Keratinocyte (primary cell): ENCODE results near the gene FCRL5. TPM values are rescaled to one million over a fixed set of nuclear protein-coding genes. Genes with fewer than 3 reads are reported as not detected.

Experiments used
- DNase-seq: peaks from one replicate; pipeline ENCODE4 v3.0.0-alpha.2; 2011; ENCODE audit warnings: low read depth, missing footprints, low spot score
- FAIRE-seq: peaks from 2 replicates; lab custom pipeline; 2011; peaks lifted over from hg19 to GRCh38; lab: Jason Lieb, UNC
- H2AFZ ChIP-seq: 2 replicates; pipeline ENCODE4 v1.6.0; 2012; ENCODE audit warnings: low read length, control low read depth, inconsistent platforms; ENCODE audit not compliant: control insufficient read depth
- H3K27ac ChIP-seq: 2 replicates; pipeline ENCODE4 v1.5.1; 2011; ENCODE audit warnings: low read length; ENCODE audit not compliant: control insufficient read depth, insufficient read depth
- H3K27me3 ChIP-seq: 3 replicates; pipeline ENCODE4 v1.6.0; 2011; ENCODE audit warnings: low read length; ENCODE audit not compliant: control insufficient read depth, insufficient read depth; ENCODE audit errors: extremely low read depth
- H3K36me3 ChIP-seq, 2 experiments: 2 replicates in 1 of 2; 3 replicates in 1 of 2; pipeline ENCODE4 v1.5.1; 2011; ENCODE audit warnings: low read length in 2 of 2, mild to moderate bottlenecking in 1 of 2; ENCODE audit not compliant: control insufficient read depth in 2 of 2, insufficient read depth in 2 of 2; ENCODE audit errors: extremely low read depth in 1 of 2
- H3K4me1 ChIP-seq: 3 replicates; pipeline ENCODE4 v1.5.1; 2011; ENCODE audit warnings: low read length; ENCODE audit not compliant: control insufficient read depth, insufficient read depth; ENCODE audit errors: extremely low read depth
- H3K4me2 ChIP-seq: 3 replicates; pipeline ENCODE4 v1.6.0; 2011; ENCODE audit warnings: low read depth, low read length; ENCODE audit not compliant: control insufficient read depth, insufficient read depth; ENCODE audit errors: extremely low read depth
- H3K4me3 ChIP-seq, 3 experiments: fragments of 200-600 bp in 1 of 3; sonication (generic) in 1 of 3; 2 replicates in 2 of 3; 3 replicates in 1 of 3; pipeline ENCODE4 v1.5.1; 2011 to 2016; ENCODE audit warnings: low read length in 3 of 3, mild to moderate bottlenecking in 3 of 3, control low read depth in 2 of 3, inconsistent platforms in 1 of 3, low read depth in 1 of 3, mixed read lengths in 1 of 3, mixed run types in 1 of 3, moderate library complexity in 1 of 3; ENCODE audit not compliant: control insufficient read depth in 2 of 3, insufficient read depth in 2 of 3; ENCODE audit errors: extremely low read depth in 1 of 3
- H3K79me2 ChIP-seq: 2 replicates; pipeline ENCODE4 v1.6.0; 2012; ENCODE audit warnings: low read length; ENCODE audit not compliant: control insufficient read depth, insufficient read depth
- H3K9ac ChIP-seq: 3 replicates; pipeline ENCODE4 v1.6.0; 2011; ENCODE audit warnings: low read length; ENCODE audit not compliant: control insufficient read depth, insufficient read depth; ENCODE audit errors: extremely low read depth
- H3K9me1 ChIP-seq: 3 replicates; pipeline ENCODE4 v1.6.0; 2011; ENCODE audit warnings: low read length; ENCODE audit not compliant: control insufficient read depth, insufficient read depth; ENCODE audit errors: extremely low read depth
- H3K9me3 ChIP-seq: 2 replicates; pipeline ENCODE4 v1.5.1; 2012; ENCODE audit warnings: low read depth, low read length; ENCODE audit not compliant: control insufficient read depth
- H4K20me1 ChIP-seq: 3 replicates; pipeline ENCODE4 v1.6.0; 2011; ENCODE audit warnings: low read length; ENCODE audit not compliant: control insufficient read depth, insufficient read depth; ENCODE audit errors: extremely low read depth
- CTCF ChIP-seq, 3 experiments: IDR thresholded peaks in 1 of 3; conservative IDR thresholded peaks in 1 of 3; optimal IDR thresholded peaks in 1 of 3; 2 replicates in 2 of 3; 3 replicates in 1 of 3; pipeline versions ENCODE3 to v1.5.1; 2011; ENCODE audit warnings: low read length in 3 of 3, mild to moderate bottlenecking in 3 of 3, moderate library complexity in 2 of 3, control low read depth in 1 of 3, inconsistent platforms in 1 of 3; ENCODE audit not compliant: insufficient read depth in 2 of 3; ENCODE audit errors: extremely low read depth in 1 of 3
- EZH2 ChIP-seq: IDR thresholded peaks from one replicate; pipeline ENCODE4 v1.6.1; 2012; ENCODE audit warnings: inconsistent platforms, mild to moderate bottlenecking, low read length, moderate library complexity
- dilution Hi-C: fragments of 300-500 bp; cut with MboI; formaldehyde crosslinking; loops from one replicate; pipeline ENCODE4 v1.7.0; 2020; ENCODE audit warnings: low sequenced_read_pairs; ENCODE audit not compliant: extremely low pct_ligation_motif_present
- polyA plus RNA-seq, 5 experiments: library from polyadenylated mRNA; depleted of rRNA in 3 of 5; stranded (reverse) in 3 of 5; stranded (forward) in 1 of 5; unstranded in 1 of 5; fragments of >200 nt; gene quantifications; 1 replicate in 1 of 5; 2 replicates in 3 of 5; 3 replicates in 1 of 5; pipeline versions ENCODE4 v1.2.1 to v1.2.3, GENCODE V29; 2011 to 2012; ENCODE audit warnings: missing spikeins in 2 of 5, low read depth in 1 of 5, low replicate concordance in 1 of 5

The FCRL5 gene
- polyA plus RNA-seq, 1 donor (not counting 4 experiments of a cell fraction or from before 2014, with no cell fraction given) = not detected

GRCh38 chr1:157540852-157541251, 11.5 kb downstream of the FCRL5 start:
- no peaks in the 10 kb centered on the region for H3K36me3 ChIP-seq
- H4K20me1 ChIP-seq = no peaks in the 10 kb centered on the region
- no peak overlapping the region for H3K9ac ChIP-seq
- no peak overlapping the region for H2AFZ ChIP-seq
- H3K79me2 ChIP-seq = no peaks in the 10 kb centered on the region
- H3K27ac ChIP-seq = no peak overlapping the region
- no peak for TF ChIP-seq EZH2
- no peak for TF ChIP-seq CTCF (optimal IDR thresholded peaks at IDR 0.05 in 1 of 3, IDR thresholded peaks at IDR 0.05 in 1 of 3, conservative IDR thresholded peaks at IDR 0.05 in 1 of 3; ENCODE audit: extremely low read depth in 1 of 3, insufficient read depth in 2 of 3, low read length in 3 of 3)
- no peaks in the 10 kb centered on the region for H3K27me3 ChIP-seq
- H3K4me3 ChIP-seq = no peak overlapping the region
- peaks cover 11% of the 10 kb centered on the region for H3K4me1 ChIP-seq
- H3K9me3 ChIP-seq = no peaks in the 10 kb centered on the region
- no peak for FAIRE-seq
- H3K9me1 ChIP-seq = no peaks in the 10 kb centered on the region
- no peak for DNase-seq
- dilution Hi-C loops = no loop called here
- H3K4me2 ChIP-seq = no peak overlapping the region

GRCh38 chr1:157540160-157540748, 12.1 kb downstream of the FCRL5 start:
- Histone ChIP-seq H3K9me1 (no peaks in the 10 kb centered on the region), H3K4me1 (peaks cover 11% of the 10 kb centered on the region), H3K4me3 (no peak overlapping the region), H4K20me1 (no peaks in the 10 kb centered on the region), H3K4me2 (no peak overlapping the region), H3K36me3 (no peaks in the 10 kb centered on the region), H3K27me3 (no peaks in the 10 kb centered on the region), H3K27ac (no peak overlapping the region), H3K79me2 (no peaks in the 10 kb centered on the region), H3K9ac (no peak overlapping the region), H3K9me3 (no peaks in the 10 kb centered on the region), H2AFZ (no peak overlapping the region)
- dilution Hi-C loops = no loop called here
- FAIRE-seq = no peak
- TF ChIP-seq EZH2 = no peak
- no peak for TF ChIP-seq CTCF (optimal IDR thresholded peaks at IDR 0.05 in 1 of 3, IDR thresholded peaks at IDR 0.05 in 1 of 3, conservative IDR thresholded peaks at IDR 0.05 in 1 of 3; ENCODE audit: extremely low read depth in 1 of 3, insufficient read depth in 2 of 3, low read length in 3 of 3)
- DNase-seq = no peak
